WERI-Rb-1 (cell line): ENCODE data around the gene KCNB1.

Source experiments
- DNase-seq: peaks from one replicate; pipeline ENCODE4 v3.0.0-alpha.2; 2020
- H3K27ac ChIP-seq: fragments of 250-450 bp; sonication (Bioruptor Pico); 2 replicates; pipeline ENCODE4 v1.5.1; 2020; ENCODE audit warnings: mild to moderate bottlenecking, moderate library complexity
- H3K27me3 ChIP-seq: fragments of 250-450 bp; sonication (Bioruptor Pico); 2 replicates; pipeline ENCODE4 v1.5.1; 2021; ENCODE audit warnings: mild to moderate bottlenecking, low read depth, moderate library complexity; ENCODE audit not compliant: insufficient read depth, severe bottlenecking
- H3K36me3 ChIP-seq: fragments of 250-450 bp; sonication (Bioruptor Pico); 2 replicates; pipeline ENCODE4 v1.5.1; 2020; ENCODE audit warnings: mild to moderate bottlenecking, moderate library complexity
- H3K4me3 ChIP-seq: 2 replicates; pipeline ENCODE4 v1.5.1; 2011; ENCODE audit warnings: low read depth, mild to moderate bottlenecking, control low read depth, low read length
- H3K9me3 ChIP-seq: fragments of 250-450 bp; sonication (Bioruptor Pico); 2 replicates; pipeline ENCODE4 v1.5.1; 2021; ENCODE audit warnings: mild to moderate bottlenecking, moderate library complexity; ENCODE audit not compliant: severe bottlenecking
- TF ChIP-seq, protein P1 (sequence below): IDR thresholded peaks from 2 replicates; pipeline ENCODE4 v1.5.1; 2011; ENCODE audit warnings: low read depth, mild to moderate bottlenecking, control low read depth, inconsistent platforms, low read length

Gene KCNB1

DNA sequence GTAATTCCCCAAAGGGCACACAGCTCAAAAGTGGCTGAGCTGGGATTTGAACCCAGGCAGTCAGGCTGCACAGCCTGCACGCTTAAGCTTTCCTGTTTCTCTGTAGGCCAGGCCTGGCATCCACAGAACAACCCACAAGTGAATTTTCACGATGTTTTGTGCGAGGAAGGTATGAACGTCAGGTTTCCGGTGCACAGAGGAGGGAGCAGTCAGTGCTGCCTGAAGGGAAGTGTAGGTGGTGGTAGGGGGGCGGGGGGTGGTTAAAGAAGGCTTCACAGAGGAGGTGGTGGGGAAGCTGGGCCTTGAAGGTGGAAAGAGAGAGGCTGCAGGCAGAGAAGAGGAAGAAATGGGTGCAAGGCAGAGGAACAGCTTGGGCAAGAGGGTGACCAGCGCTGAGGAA is 14.1 kb downstream of the KCNB1 start:
- no peak overlapping the region for H3K4me3 ChIP-seq
- no peak for DNase-seq
- TF ChIP-seq, protein P1, sequence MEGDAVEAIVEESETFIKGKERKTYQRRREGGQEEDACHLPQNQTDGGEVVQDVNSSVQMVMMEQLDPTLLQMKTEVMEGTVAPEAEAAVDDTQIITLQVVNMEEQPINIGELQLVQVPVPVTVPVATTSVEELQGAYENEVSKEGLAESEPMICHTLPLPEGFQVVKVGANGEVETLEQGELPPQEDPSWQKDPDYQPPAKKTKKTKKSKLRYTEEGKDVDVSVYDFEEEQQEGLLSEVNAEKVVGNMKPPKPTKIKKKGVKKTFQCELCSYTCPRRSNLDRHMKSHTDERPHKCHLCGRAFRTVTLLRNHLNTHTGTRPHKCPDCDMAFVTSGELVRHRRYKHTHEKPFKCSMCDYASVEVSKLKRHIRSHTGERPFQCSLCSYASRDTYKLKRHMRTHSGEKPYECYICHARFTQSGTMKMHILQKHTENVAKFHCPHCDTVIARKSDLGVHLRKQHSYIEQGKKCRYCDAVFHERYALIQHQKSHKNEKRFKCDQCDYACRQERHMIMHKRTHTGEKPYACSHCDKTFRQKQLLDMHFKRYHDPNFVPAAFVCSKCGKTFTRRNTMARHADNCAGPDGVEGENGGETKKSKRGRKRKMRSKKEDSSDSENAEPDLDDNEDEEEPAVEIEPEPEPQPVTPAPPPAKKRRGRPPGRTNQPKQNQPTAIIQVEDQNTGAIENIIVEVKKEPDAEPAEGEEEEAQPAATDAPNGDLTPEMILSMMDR: no peak
- H3K27ac ChIP-seq: no peak overlapping the region
- no peaks in the 10 kb centered on the region for H3K9me3 ChIP-seq
- no peaks in the 10 kb centered on the region for H3K27me3 ChIP-seq
- H3K36me3 ChIP-seq: peaks cover 24% of the 10 kb centered on the region

DNA sequence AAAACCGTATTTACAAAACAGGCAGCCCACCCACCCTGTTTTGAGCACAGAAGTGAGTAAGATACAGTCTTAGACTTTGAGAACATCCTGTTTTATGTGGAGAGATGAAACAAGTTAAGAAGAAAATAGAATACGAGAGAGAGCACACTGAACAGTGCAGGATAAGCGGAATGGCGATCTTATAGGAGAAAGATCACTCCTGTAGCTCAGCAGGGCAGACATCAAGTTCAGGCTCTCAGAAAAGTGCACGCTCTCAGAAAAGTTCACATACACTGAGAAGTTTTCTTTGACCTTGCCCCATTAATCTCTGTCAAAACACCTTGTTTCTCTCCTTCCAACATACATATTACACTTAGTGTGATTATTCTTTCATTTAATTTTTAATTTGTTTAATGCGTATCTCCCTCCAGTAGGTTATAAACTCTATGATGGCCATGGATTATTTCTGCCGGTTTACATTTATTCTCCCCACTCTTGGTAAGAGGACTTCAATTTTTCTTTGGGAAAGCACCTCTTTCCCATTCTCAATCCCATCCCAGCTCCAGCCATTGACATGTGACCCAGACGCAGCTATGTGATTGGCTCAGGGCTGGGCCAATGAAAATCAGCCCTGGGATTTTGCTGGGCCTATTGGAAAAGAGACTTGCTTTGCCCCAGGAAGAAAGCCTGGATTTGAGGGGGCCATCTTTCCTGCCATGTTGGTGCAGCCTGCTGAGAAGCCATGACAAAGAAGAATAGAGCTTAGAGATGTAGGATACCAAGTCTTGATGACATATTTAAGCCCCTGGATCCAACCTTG is 16.2 kb downstream of the KCNB1 start:
- Histone ChIP-seq H3K36me3 (peaks cover 15% of the 10 kb centered on the region), H3K9me3 (no peaks in the 10 kb centered on the region), H3K4me3 (no peak overlapping the region), H3K27me3 (no peaks in the 10 kb centered on the region), H3K27ac (no peak overlapping the region)
- DNase-seq: no peak
- TF ChIP-seq, protein P1: no peak

DNA sequence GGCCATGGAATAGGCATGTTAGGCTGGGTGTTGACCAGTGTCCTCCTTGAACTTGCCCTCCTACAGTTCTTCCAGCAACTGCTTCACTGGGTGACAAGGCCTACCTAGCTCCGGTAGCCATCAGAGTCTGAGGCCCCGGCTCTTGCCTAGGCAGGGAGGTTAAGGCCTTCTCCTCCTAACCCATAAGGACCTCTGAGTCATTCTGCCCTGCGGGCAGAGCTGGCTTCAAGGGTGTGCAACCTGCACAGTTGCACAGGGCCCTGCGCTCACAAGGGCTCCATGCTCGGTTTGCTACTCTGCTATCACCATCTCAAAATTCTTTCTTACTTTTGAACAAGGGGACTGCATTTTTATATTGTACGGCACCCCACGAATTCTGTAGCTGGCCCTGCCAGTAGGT is 17.9 kb downstream of the KCNB1 start:
- Histone ChIP-seq H3K27me3 (no peaks in the 10 kb centered on the region), H3K27ac (no peak overlapping the region), H3K9me3 (no peaks in the 10 kb centered on the region), H3K4me3 (no peak overlapping the region), H3K36me3 (no peaks in the 10 kb centered on the region; the same call in none of the 2 replicates)
- no peak for DNase-seq
- TF ChIP-seq, protein P1: no peak

DNA sequence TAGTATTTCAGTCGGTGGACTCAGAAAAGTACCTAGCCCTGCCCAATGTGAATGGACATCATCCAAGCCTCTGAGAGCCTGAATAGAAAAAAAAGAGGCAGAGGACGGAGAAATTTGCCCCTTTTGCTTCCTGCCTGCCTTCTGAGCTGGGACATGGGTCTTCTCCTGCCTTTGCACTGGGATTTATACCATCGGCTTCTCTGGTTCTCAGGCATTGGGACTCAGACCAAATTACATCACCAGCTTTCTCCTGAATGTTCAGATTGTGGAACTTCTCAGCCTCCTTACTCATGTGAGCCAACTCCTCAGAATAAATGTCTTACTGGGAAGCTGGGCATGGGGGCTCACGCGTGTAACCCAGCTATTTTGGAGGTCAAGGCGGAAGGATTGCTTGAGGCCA is 19.8 kb downstream of the KCNB1 start:
- no peaks in the 10 kb centered on the region for H3K27me3 ChIP-seq

DNA sequence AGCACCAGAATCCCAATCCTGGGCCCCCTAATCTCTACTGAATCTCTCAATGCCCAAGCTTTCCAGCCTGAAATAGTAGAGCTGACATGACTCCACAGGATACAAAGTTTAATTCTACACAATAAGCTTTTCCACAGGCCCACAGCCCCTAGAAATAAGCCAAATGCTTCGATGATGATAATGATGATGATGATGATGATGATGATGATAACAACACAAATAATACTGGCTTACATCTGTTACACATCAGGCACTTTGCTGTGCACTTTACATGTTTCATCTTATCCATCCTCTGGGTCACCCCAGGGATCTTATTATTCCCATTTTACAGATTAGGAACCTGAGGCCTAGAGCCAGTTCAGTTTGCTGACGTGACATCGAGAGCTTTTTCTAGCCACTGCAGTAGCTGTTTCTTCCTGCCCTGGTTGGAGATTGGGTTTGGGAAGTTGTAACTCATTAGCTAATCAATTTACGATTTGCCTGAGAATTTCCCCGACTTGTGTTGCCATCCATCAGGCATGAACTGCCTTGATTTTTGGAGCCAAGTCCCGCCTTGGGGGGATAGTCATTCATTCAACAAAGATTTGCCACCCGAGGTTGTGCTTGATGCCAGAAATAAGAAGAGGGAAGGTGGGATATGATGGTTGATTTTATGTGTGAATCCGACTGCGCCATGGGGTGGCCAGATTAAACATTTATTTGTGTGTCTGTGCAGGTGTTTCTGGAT is 20.4 kb downstream of the KCNB1 start:
- no peak overlapping the region for H3K4me3 ChIP-seq
- no peak overlapping the region for H3K27ac ChIP-seq
- H3K27me3 ChIP-seq: no peaks in the 10 kb centered on the region
- peaks cover 4% of the 10 kb centered on the region for H3K36me3 ChIP-seq
- DNase-seq: no peak
- no peaks in the 10 kb centered on the region for H3K9me3 ChIP-seq
- TF ChIP-seq, protein P1: no peak

More for the DNA sequence above, 19.8 kb downstream of the KCNB1 start:
- Histone ChIP-seq H3K36me3 (peaks cover 4% of the 10 kb centered on the region), H3K4me3 (no peak overlapping the region), H3K9me3 (no peaks in the 10 kb centered on the region), H3K27ac (no peak overlapping the region)
- TF ChIP-seq, protein P1: no peak
- no peak for DNase-seq
